Sciatic nerve (tissue), 2 donors: Measurements from ENCODE around the gene EFCAB5. TPM values are rescaled to one million over a fixed set of nuclear protein-coding genes. Genes with fewer than 3 reads are reported as not detected.
"Not testable (repeated sequence)": the region's sequence is repeated elsewhere in the genome, so short reads cannot be mapped to it uniquely, and the experiment has no call there.

Experiments used
- ATAC-seq: fragments of 200-7000 bp; cut with Tn5 transposase; one replicate; pipeline ENCODE4 v1.9.1; 2020; ENCODE audit warnings: mild to moderate bottlenecking, moderate library complexity
- DNase-seq: peaks from one replicate; pipeline ENCODE4 v3.0.0-alpha.2; 2020; ENCODE audit warnings: low spot score
- intact Hi-C: fragments of 100-400 bp; cut with DNase I; formaldehyde crosslinking; loops from one replicate; pipeline ENCODE4 v1.14.2; 2022
- total RNA-seq: library from RNA; stranded (reverse); fragmentation: NEBNext Ultra II Directional; extraction: Animal tissue kit (Norgen Biotek cat#: 25700); gene quantifications from one replicate; pipeline ENCODE4 v1.2.1, GENCODE V29; 2021
- donor health status: DM: no; HTN: no; CAD: no.
- donor health status: DM: no; HTN: no; CAD: no.

Gene EFCAB5
- total RNA-seq, 1 donor from 2014 or later: 0.45 TPM

- DNase-seq: no peak
- ATAC-seq: no peak
- intact Hi-C loops: no loop called here
These were observed 38.8 kb downstream of the EFCAB5 start for GRCh38 chr17:29980261-29980660.

DNA sequence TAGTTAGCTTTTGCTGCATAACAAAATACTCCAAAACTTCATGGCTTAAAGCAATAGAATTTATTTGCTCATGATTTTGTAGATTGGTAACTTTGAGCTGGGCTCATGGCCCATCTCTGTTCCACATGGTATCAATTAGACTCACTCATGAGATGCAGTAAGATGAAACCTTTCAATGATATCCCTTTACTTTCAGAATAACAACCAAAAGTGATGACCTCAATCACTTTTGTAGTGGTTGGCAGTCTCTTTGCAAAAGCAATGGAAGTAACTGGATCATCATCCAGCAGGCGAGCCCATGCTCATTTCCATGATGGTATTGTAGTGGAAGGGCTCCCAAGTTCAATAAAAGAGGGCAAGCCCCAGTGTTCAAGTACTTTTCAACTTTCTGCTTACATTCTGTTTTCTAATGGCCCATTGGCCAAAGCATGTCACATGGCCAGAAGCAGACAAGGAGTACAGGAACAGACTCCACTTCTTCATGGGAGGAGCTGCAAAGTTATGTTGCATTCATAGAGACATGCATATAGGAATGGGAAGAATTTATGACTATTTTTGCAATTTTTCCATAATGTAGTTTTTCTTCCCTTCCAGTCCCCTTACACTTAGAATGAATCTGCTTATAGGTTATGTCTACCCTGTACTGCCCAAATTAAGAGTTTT lies 41.7 kb downstream of the EFCAB5 start:
- no peak for DNase-seq
- intact Hi-C loops: no loop called here
- ATAC-seq: peak; percentile 61

DNA sequence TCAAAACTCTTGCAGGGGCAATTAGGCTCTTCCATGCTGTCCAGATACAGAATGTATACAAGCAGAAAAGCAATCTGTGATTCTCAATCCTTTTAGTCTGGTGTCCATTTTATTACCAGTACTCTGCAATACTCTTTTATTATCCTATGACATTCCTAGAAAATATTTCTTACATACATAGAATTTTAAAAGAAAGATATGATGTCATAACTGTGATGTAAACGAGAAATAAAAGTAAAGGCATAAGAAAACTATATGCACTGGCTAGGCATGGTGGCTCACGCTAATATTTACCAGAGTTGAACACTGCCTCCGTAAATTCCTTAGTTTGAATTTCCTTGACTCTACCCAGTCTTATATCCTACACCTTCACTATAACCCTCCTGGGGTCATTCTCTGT lies 55.0 kb downstream of the EFCAB5 start:
- no peak for ATAC-seq
- intact Hi-C loops: no loop called here
- no peak for DNase-seq

GRCh38 chr17:30000001-30000754 lies 58.7 kb downstream of the EFCAB5 start:
- ATAC-seq: no peak
- DNase-seq: no peak
- intact Hi-C loops: no loop called here

DNA sequence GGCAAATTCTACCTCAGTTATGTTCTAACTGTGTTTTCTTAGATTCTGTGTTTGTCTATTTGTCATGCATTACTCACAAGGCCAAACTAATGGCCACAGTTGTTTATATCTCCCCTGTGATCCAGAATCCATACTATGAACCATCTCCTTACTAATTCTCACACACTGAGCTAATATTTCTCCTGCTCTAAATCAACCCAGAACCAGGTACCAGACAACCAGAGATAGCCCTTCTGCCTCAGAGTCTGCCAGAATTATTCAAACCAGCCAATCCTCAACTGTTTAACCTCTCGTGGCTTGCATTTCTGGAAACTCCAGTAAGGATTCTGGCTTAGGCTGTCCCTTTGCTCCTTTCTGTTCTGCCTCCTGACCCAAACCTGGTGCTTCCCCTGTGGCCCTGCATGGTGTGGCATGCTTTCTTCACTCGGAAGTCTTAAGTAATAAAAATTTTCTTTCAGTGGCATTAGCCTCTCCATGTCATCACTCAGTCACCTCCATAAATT lies 59.4 kb downstream of the EFCAB5 start:
- ATAC-seq: no peak
- DNase-seq: no peak
- intact Hi-C loops: no loop called here

- intact Hi-C loops: no loop called here
- ATAC-seq (no peak), DNase-seq (no peak)
These were observed 60.7 kb downstream of the EFCAB5 start for GRCh38 chr17:30002088-30002487.

- DNase-seq: no peak
- intact Hi-C loops: no loop called here
These were observed 64.4 kb downstream of the EFCAB5 start for GRCh38 chr17:30005709-30006320.

GRCh38 chr17:30011934-30012333 lies 70.5 kb downstream of the EFCAB5 start:
- DNase-seq, ATAC-seq, intact Hi-C loops: not testable (repeated sequence)

More at GRCh38 chr17:30005709-30006320, 64.4 kb downstream of the EFCAB5 start:
- no peak for ATAC-seq

DNA sequence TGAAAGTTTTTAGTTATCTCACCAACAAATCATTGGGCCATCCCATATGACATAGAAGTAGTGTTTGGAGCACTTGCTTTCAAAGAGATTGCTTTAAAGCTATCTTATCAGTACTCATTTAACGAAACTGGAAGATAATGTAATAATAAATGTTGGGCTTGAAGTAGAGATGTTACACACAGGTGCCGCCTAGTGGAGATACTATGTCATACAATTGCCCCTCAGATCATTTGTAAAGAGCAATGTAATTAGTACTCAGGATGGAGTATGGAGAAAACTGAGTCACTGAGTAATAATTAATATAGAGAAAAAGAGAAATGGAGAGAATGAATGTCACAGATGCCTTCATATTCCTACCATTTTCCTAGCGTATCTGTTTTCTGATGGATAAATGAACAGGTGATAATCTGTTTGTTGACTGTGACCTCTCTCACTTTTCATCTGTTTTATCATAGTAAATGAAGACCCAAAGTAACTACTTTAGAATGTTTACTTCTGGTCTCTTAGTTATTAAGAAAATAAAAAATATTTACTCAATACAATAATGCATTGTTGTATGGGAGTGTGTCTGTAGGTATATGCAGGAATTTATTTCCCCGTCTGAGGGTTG lies 80.4 kb downstream of the EFCAB5 start:
- no peak for DNase-seq
- intact Hi-C loops: no loop called here
- ATAC-seq: no peak

DNA sequence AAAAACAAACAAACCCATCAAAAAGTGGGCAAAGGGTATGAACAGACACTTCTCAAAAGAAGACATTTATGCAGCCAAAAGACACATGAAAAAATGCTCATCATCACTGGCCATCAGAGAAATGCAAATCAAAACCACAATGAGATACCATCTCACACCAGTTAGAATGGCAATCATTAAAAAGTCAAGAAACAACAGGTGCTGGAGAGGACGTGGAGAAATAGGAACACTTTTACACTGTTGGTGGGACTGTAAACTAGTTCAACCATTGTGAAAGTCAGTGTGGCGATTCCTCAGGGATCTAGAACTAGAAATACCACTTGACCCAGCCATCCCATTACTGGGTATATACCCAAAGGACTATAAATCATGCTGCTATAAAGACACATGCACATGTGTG lies 83.9 kb downstream of the EFCAB5 start:
- intact Hi-C loops, ATAC-seq: not testable (repeated sequence)

GRCh38 chr17:30027676-30028075 lies 86.2 kb downstream of the EFCAB5 start:
- no peak for DNase-seq
- intact Hi-C loops: no loop called here
- no peak for ATAC-seq

More for the DNA sequence above, 83.9 kb downstream of the EFCAB5 start:
- DNase-seq: not testable (repeated sequence)

GRCh38 chr17:30031214-30031869 lies 89.9 kb downstream of the EFCAB5 start:
- ATAC-seq (no peak), DNase-seq (no peak)
- intact Hi-C loops: no loop called here

GRCh38 chr17:30035369-30035768 lies 93.9 kb downstream of the EFCAB5 start:
- DNase-seq: no peak
- intact Hi-C loops: no loop called here
- ATAC-seq: no peak

DNA sequence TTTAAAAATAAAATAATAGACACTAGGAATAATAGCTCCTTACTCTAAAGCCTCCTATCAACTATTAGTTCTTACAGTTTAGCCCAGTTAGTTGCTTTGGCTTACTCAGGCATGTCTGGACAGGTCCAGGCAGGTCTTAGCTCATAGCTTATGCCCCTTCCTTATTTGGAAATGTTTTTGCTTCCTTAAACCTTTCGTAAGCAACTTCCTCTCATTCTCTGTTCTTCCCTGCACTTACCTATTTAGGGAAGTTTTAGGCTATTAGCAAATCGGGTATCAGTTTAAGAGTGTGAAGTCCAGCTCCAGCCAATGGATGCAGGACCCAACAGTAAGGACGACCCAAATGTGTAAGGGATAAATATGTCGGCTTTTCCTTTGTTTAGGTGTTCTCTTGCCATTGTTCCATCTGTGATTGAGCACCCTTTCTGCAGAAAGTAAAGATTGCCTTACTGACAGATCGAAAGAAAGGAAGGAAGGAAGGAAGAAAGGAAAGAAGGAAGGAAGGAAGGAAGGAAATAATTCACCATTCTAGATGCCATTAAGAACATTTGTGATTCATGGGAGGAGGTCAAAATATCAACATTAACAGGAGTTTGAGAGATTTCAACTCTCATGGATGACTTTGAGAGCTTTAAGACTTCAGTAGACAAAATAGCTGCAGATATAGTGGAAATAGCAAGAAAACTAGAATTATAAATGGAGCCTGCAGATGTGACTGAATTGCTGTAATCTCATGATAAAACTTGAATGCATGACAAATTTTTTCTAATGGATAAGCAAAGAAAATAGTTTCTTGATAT lies 99.5 kb downstream of the EFCAB5 start:
- ATAC-seq, intact Hi-C loops, DNase-seq: not testable (repeated sequence)

DNA sequence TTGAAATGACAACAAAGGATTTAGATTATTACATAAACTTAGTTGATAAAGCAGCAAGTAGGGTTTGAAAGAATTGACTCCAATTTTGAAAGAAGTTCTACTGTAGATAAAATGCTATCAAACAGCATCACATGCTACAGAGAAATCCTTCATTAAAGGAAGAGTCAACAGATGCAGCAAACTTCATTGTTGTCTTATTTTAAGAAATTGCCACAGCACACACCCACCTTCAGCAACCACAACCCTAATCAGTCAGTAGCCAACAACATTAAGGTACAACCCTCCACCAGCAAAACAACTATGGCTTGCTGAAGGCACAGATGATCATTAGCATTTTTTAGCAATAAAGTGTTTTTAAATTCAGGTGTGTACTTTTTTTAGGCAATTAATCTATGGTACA lies 100.1 kb downstream of the EFCAB5 start:
- intact Hi-C loops: no loop called here
- ATAC-seq: no peak

DNA sequence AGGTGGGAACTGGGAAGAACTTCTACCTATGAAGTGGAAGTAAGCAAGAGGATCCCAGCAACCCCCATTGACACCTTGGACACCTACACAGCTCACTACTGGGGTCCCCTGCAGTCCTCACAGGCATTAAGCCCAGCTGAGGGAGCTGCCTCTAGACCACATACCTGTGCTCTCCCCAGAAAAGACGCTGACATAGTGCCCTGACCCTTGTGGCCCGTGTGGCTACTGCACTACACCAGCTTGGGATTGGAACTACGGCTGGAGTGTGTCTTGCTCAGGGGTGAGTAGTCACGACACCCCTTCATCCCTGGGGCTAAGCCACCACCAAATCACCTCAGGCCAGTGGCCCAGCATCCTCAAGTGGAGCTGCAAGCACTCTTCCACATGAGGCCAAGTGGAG lies 120.9 kb downstream of the EFCAB5 start:
- ATAC-seq (no peak), DNase-seq (no peak)
- intact Hi-C loops: no loop called here

More for the DNA sequence above, 100.1 kb downstream of the EFCAB5 start:
- DNase-seq: no peak

GRCh38 chr17:30064738-30065137 lies 123.3 kb downstream of the EFCAB5 start:
- intact Hi-C loops: no loop called here
- DNase-seq (no peak), ATAC-seq (no peak)

DNA sequence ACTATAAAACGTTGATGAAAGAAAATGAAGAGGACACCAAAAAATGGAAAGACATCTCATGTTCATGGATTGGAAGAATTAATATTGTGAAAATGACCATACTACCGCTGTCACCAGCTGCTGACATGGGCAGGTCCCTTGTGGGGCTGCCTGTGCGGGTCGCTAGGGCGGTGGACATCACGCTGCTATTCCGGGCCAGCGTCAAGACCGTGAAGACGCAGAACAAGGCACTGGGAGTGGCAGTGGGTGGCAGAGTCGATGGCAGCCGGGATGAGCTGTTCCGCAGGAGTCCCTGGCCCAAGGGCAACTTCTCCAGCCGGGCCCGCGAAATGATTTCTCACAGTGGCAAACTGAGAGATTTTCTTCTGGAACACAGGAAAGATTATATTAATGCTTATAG lies 127.0 kb downstream of the EFCAB5 start:
- intact Hi-C loops: no loop called here
- no peak for DNase-seq
- no peak for ATAC-seq
